Activated CD4-positive, alpha-beta T cell treated with anti-CD3 and anti-CD28 coated beads, Interleukin-2, Interleukin-4, amounts not matched to agents 100 ng/mL and 50 ng/mL, durations not matched to agents 16 hours and 8 hours (primary cell): Measurements from ENCODE around the gene COPZ1.

Experiments
- DNase-seq: peaks from one replicate; pipeline ENCODE4 v3.0.0-alpha.2; 2020; ENCODE audit warnings: low spot score

Gene COPZ1

GRCh38 chr12:54394986-54395385 is 70.1 kb downstream of the COPZ1 start:
- no peak for DNase-seq

DNA sequence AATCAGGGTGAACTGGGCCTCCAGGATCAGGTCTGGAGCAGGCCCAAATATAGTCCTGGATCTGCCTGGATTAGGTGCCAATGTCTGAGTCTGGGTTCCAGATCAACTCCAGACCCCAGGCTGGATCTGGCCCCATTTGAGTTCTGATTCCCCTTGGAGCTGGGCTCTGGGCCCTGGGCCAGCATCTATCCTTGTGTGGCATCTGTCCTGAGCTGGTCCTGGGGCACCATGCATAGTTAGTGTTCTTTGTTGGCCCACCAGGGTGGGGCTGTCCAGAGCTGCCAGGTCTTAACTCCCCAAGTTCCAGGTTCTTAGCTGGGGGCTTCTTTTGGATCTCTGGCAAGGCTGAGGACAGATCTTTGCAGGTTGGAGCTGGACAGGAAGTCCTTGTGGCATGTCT is 70.6 kb downstream of the COPZ1 start:
- no peak for DNase-seq

DNA sequence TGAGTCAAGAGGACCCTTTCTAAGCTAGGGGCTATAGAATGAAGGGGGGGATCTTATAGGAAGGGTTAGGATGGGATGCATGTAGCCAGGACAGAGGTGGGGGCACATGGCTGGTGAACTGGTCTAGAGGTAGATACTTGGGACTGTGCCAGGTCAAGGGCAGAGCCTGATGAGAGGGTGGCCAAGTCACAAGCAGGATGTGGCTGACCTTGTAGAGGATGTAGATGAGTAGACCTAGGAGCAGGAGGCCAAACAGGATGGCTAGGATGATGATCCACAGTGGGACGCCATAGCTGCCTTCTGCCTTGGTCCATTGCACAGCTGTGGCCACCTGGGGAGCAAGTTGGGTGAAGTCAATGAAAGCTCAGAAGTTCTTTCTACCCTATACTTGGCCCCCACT is 72.2 kb downstream of the COPZ1 start:
- DNase-seq = no peak

GRCh38 chr12:54398218-54398617 is 73.3 kb downstream of the COPZ1 start:
- DNase-seq = no peak

DNA sequence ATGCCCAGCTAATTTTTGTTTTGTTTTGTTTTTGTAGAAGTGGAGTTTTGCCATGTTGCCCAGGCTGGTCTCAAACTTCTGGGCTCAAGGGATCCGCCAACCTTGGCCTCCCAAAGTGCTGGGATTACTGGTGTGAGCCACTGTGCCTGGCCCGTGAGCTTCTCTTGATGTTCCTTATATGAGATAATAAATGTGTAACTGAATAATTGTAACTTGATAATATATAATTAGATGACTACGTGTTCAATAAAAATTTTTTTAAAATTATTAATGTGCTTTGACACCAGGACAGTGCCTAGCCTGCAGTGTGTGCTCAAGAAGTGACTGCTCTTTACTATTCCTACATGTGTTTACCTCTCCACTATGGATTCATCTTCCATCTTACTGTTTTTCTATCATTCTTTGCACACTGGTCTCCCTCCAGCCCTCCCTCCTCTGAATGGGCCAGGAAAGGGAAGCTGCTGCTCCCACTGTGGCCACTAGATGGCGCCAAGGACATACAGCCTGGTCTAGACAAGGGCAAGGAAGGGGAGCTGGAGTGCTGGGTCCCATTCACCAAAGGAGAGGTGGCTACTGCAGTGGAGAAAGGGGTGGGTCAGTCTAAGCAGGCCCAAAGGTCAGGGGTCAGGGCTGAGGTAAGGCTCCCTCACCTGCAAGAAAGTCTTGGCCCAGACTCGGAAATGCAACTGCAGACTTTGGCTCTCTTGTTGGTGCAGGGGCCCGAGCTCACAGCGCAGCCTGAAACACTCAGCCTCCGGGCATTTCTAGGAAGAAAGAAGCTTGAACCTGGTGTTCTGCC is 74.3 kb downstream of the COPZ1 start:
- peak; percentile 87 for DNase-seq

- DNase-seq = no peak
These were observed 76.2 kb downstream of the COPZ1 start for GRCh38 chr12:54401119-54401518.
